NOMO-1 treated with DMSO at 0.1 percent for 48 hours (cell line): ENCODE results near the gene ACTC1.

ENCODE experiments used
- DNase-seq: peaks from one replicate; lab custom pipeline; 2025; ENCODE audit not compliant: unreplicated experiment; lab: John Stamatoyannopoulos, UW

ACTC1 gene

GRCh38 chr15:34759992-34760391 is 35.4 kb downstream of the ACTC1 start:
- no peak for DNase-seq

DNA sequence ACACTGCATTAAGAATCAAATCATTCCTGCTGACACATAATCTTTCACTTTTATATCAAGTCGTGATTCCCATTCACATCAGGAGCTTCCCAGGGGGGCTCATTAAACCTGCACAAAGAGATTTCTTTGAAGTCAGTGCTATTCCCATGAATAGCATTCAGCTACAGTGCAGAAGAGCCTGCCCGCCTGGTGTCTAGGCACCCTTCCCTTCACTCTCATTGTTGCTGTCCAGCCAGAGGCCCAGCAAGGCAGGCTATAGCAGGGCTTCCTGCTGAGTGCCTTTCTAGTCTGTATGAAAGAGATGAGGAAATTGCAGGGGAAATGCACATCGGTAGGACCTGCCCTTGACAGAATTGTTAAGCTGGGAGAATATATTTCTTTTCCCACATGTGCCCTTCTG is 36.0 kb downstream of the ACTC1 start:
- DNase-seq: no peak

- no peak for DNase-seq
Measured at GRCh38 chr15:34757262-34757661, 38.1 kb downstream of the ACTC1 start.

DNA sequence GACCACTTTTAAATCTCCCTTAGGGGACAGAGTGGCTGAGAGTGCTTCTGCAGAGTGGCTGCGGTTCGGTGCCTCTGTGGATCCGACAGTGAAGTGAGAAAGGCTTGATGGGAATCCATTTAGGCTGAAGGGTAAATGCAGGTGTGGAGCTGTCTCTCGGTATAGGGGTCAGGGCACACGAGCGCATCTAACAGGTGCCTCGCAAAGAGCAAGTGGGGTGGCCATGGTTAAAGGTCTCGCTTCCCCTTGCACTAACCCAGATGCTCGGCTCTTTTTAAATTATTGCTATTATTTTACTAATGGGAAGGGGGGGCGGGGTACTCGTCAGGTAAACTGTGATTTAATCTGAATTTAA is 40.0 kb downstream of the ACTC1 start:
- no peak for DNase-seq

- no peak for DNase-seq
Measured at GRCh38 chr15:34754674-34755418, 40.5 kb downstream of the ACTC1 start, which contains the start of gene GJD2. TSS of gene GJD2 (minus strand) at chr15:34754998. CDS start at chr15:34754488, 510 bp downstream.

GRCh38 chr15:34754171-34754601 is 41.2 kb downstream of the ACTC1 start:
- DNase-seq: no peak

DNA sequence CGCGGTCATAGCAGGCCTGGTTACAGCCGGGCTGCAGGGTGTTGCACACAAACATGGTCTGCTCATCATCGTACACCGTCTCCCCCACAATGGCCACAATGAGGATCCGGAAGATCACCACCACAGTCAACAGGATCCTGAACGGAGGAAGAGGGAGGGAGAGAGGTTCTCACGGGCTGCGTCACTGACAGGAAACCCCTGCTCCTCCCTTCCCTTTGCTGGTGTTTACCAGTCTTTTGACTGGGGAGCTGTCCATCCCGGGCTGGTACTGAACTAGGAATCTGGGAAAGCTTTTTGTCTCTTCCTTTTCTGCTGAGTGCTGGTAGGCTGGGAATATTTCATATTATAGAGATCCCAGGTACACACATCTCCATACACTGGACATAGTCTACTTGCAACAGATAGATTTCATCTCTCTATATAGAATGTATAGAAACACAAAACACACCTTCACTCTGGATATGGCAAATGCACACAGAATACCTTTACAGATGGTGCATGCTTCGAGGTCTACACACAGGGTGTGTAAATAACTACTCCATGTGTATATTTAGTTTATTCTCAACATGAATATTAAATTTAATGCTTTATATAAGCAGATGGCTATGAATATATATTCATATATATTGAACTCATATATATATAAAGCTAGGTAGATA is 42.0 kb downstream of the ACTC1 start:
- DNase-seq: no peak

GRCh38 chr15:34749691-34750090 is 45.7 kb downstream of the ACTC1 start:
- no peak for DNase-seq
